HCT116 (cell line): ENCODE data around the gene KPNA4.

ENCODE experiments used
- CTCF ChIP-seq, 3 experiments: fragments of 200-600 bp in 1 of 3; sonication (generic) in 1 of 3; IDR thresholded peaks in 2 of 3; conservative IDR thresholded peaks in 1 of 3; 2 replicates each; pipeline ENCODE4 v1.5.1; 2012 to 2017; ENCODE audit warnings: low read depth in 2 of 3, low read length in 2 of 3, antibody characterized with exemption in 1 of 3, borderline replicate concordance in 1 of 3, control low read depth in 1 of 3, mild to moderate bottlenecking in 1 of 3, mixed read lengths in 1 of 3, mixed run types in 1 of 3, moderate library complexity in 1 of 3; ENCODE audit not compliant: insufficient read depth in 1 of 3
- EZH2phosphoT487 ChIP-seq: fragments of 200-600 bp; IDR thresholded peaks from 2 replicates; pipeline ENCODE4 v1.6.1; 2018; ENCODE audit warnings: antibody characterized with exemption, borderline replicate concordance
- JUND ChIP-seq: IDR thresholded peaks from 2 replicates; pipeline ENCODE4 v1.6.1; 2012
- POLR2A ChIP-seq: IDR thresholded peaks from 2 replicates; pipeline ENCODE4 v1.7.0; 2011; ENCODE audit warnings: borderline replicate concordance; ENCODE audit not compliant: insufficient read depth, insufficient read length; ENCODE audit errors: extremely low read depth
- POLR2AphosphoS5 ChIP-seq: IDR thresholded peaks from 2 replicates; pipeline ENCODE4 v1.6.1; 2011; ENCODE audit warnings: mild to moderate bottlenecking, low read depth, low read length, moderate library complexity
- RAD21 ChIP-seq: IDR thresholded peaks from 2 replicates; pipeline ENCODE4 v1.6.1; 2012; ENCODE audit warnings: low read depth, mild to moderate bottlenecking
- REST ChIP-seq: IDR thresholded peaks from 2 replicates; pipeline ENCODE4 v1.6.1; 2012; ENCODE audit warnings: low read depth

- TF ChIP-seq CTCF (IDR thresholded peaks at IDR 0.05 in 2 of 3, conservative IDR thresholded peaks at IDR 0.05 in 1 of 3; ENCODE audit: borderline replicate concordance in 1 of 3, insufficient read depth in 1 of 3, low read depth in 2 of 3, low read length in 2 of 3) (no peak), RAD21 (no peak), REST (no peak), EZH2phosphoT487 (no peak), POLR2A (no peak), POLR2AphosphoS5 (no peak), JUND (no peak)
Measured at GRCh38 chr3:160454995-160455394, 110.4 kb downstream of the KPNA4 start.
